Testis (tissue), 3 donors: ENCODE measurements around the gene DDX1. TPM values are rescaled to one million over a fixed set of nuclear protein-coding genes. Genes with fewer than 3 reads are reported as not detected.

Experiments used
- DNase-seq: peaks from one replicate; pipeline ENCODE4 v3.0.0-alpha.2; 2019
- H3K27ac ChIP-seq, 2 donors: fragments of 200-600 bp; sonication (generic); one replicate each; pipeline ENCODE4 v1.5.1; 2019
- H3K27me3 ChIP-seq: fragments of 200-600 bp; sonication (generic); one replicate; pipeline ENCODE4 v1.5.1; 2019
- H3K36me3 ChIP-seq: fragments of 200-600 bp; sonication (generic); one replicate; pipeline ENCODE4 v1.5.1; 2017; ENCODE audit warnings: low read depth; ENCODE audit errors: missing control alignments
- H3K4me1 ChIP-seq: fragments of 200-600 bp; sonication (generic); one replicate; pipeline ENCODE4 v1.5.1; 2019
- H3K4me3 ChIP-seq, 2 donors: fragments of 200-600 bp; sonication (generic); one replicate each; pipeline ENCODE4 v1.5.1; 2017 to 2019
- H3K9me3 ChIP-seq: fragments of 200-600 bp; sonication (generic); one replicate; pipeline ENCODE4 v1.5.1; 2017
- POLR2A ChIP-seq: fragments of 450-650 bp; IDR thresholded peaks from one replicate; pipeline ENCODE4 v1.6.1; 2017; ENCODE audit warnings: antibody characterized with exemption, mild to moderate bottlenecking, moderate library complexity
- WGBS, 2 donors: methylation state at CpG; one replicate each; pipeline ENCODE4 v1.1.5; 2018; 5-methylcytosine and 5-hydroxymethylcytosine counted together
- intact Hi-C: fragments of 100-400 bp; cut with DNase I; formaldehyde crosslinking; loops from one replicate; pipeline ENCODE4 v1.15.1; 2023; ENCODE audit warnings: low total_unique reads
- polyA plus RNA-seq: library from polyadenylated mRNA; stranded (reverse); fragments of 350-450 nt; fragmentation: Illumina TruSeq; extraction: RNeasy Lipid Tissue Mini Kit (QIAGEN cat#74804); gene quantifications from one replicate; pipeline ENCODE4 v1.2.3, GENCODE V29; 2014; ENCODE audit warnings: low read depth, low replicate concordance; ENCODE audit not compliant: insufficient read depth
- total RNA-seq, 2 donors: library from RNA; depleted of rRNA; stranded (reverse); fragments of >200 nt; gene quantifications; one replicate each; pipeline ENCODE4 v1.2.3, GENCODE V29; 2016
- TF ChIP-seq, protein P1 (sequence below), 3 experiments: fragments of 450-650 bp in 2 of 3; fragments of 200-600 bp in 1 of 3; sonication (generic) in 1 of 3; IDR thresholded peaks; one replicate each; pipeline ENCODE4 v1.5.1; 2016 to 2019; ENCODE audit warnings: antibody characterized with exemption in 3 of 3, mild to moderate bottlenecking in 2 of 3, moderate library complexity in 1 of 3

The DDX1 gene
- total and polyA plus RNA-seq, 3 donors from 2014 or later = 60.4 to 66.9 (median 65.0) TPM

- TF ChIP-seq, protein P1, sequence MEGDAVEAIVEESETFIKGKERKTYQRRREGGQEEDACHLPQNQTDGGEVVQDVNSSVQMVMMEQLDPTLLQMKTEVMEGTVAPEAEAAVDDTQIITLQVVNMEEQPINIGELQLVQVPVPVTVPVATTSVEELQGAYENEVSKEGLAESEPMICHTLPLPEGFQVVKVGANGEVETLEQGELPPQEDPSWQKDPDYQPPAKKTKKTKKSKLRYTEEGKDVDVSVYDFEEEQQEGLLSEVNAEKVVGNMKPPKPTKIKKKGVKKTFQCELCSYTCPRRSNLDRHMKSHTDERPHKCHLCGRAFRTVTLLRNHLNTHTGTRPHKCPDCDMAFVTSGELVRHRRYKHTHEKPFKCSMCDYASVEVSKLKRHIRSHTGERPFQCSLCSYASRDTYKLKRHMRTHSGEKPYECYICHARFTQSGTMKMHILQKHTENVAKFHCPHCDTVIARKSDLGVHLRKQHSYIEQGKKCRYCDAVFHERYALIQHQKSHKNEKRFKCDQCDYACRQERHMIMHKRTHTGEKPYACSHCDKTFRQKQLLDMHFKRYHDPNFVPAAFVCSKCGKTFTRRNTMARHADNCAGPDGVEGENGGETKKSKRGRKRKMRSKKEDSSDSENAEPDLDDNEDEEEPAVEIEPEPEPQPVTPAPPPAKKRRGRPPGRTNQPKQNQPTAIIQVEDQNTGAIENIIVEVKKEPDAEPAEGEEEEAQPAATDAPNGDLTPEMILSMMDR (IDR thresholded peaks at IDR 0.05) = no peak
- TF ChIP-seq POLR2A = no peak
- no peak overlapping the region for H3K27ac ChIP-seq
- 87 to 91% methylated on average over 10 of the region's 10 CpGs for WGBS, 2 donors
- no peaks in the 10 kb centered on the region for H3K4me1 ChIP-seq
- no peak overlapping the region for H3K4me3 ChIP-seq
- no peaks in the 10 kb centered on the region for H3K9me3 ChIP-seq
- H3K36me3 ChIP-seq = no peaks in the 10 kb centered on the region
- no peak for DNase-seq
- intact Hi-C loops = no loop called here
- H3K27me3 ChIP-seq = no peaks in the 10 kb centered on the region
Observed at GRCh38 chr2:15613736-15614429, 22.2 kb downstream of the DDX1 start.

- TF ChIP-seq POLR2A = no peak
- TF ChIP-seq, protein P1 (IDR thresholded peaks at IDR 0.05) = no peak
- 83 to 84% methylated on average over 6 of the region's 6 CpGs for WGBS, 2 donors
- H3K27me3 ChIP-seq = no peaks in the 10 kb centered on the region
- H3K4me3 ChIP-seq = no peak overlapping the region
- no peaks in the 10 kb centered on the region for H3K4me1 ChIP-seq
- no peak overlapping the region for H3K27ac ChIP-seq
- H3K36me3 ChIP-seq = no peaks in the 10 kb centered on the region
- intact Hi-C loops = no loop called here
- DNase-seq = no peak
- H3K9me3 ChIP-seq = no peaks in the 10 kb centered on the region
Observed at GRCh38 chr2:15614545-15615300, 23.1 kb downstream of the DDX1 start.

- no peaks in the 10 kb centered on the region for H3K9me3 ChIP-seq
- no peaks in the 10 kb centered on the region for H3K36me3 ChIP-seq
- H3K4me1 ChIP-seq = no peaks in the 10 kb centered on the region
- H3K27ac ChIP-seq = no peak overlapping the region
- intact Hi-C loops = no loop called here
- no peak for DNase-seq
- no peaks in the 10 kb centered on the region for H3K27me3 ChIP-seq
- H3K4me3 ChIP-seq = no peak overlapping the region
- no peak for TF ChIP-seq POLR2A
- TF ChIP-seq, protein P1 (IDR thresholded peaks at IDR 0.05) = no peak
- 90 to 92% methylated on average over 3 of the region's 3 CpGs for WGBS, 2 donors
Observed at GRCh38 chr2:15615301-15615920, 23.7 kb downstream of the DDX1 start.

GRCh38 chr2:15616429-15616828, 24.8 kb downstream of the DDX1 start:
- intact Hi-C loops = no loop called here
- Histone ChIP-seq H3K36me3 (no peaks in the 10 kb centered on the region), H3K4me3 (no peak overlapping the region), H3K27ac (no peak overlapping the region), H3K9me3 (no peaks in the 10 kb centered on the region), H3K27me3 (no peaks in the 10 kb centered on the region), H3K4me1 (no peaks in the 10 kb centered on the region)
- WGBS, 2 donors = 93 to 95% methylated on average over 4 of the region's 4 CpGs
- no peak for TF ChIP-seq POLR2A
- TF ChIP-seq, protein P1 (IDR thresholded peaks at IDR 0.05) = no peak
- DNase-seq = no peak
